Trophoblast cell (in vitro differentiated cells and primary cell): ENCODE measurements around the gene MCF2L.

Source experiments
- DNase-seq, 2 donors: peaks; one replicate each; pipeline ENCODE4 v3.0.0-alpha.2; 2016
- H2AFZ ChIP-seq: 2 replicates; pipeline ENCODE4 v1.6.1; 2013; ENCODE audit warnings: low read length, moderate library complexity, mild to moderate bottlenecking; ENCODE audit not compliant: insufficient read depth, poor library complexity
- H2AK5ac ChIP-seq: 2 replicates; pipeline ENCODE4 v1.6.1; 2013; ENCODE audit warnings: mild to moderate bottlenecking, low read length
- H2BK120ac ChIP-seq: 2 replicates; pipeline ENCODE4 v1.6.1; 2013; ENCODE audit warnings: low read length, mild to moderate bottlenecking, moderate library complexity; ENCODE audit not compliant: insufficient read depth, poor library complexity
- H2BK12ac ChIP-seq: 2 replicates; pipeline ENCODE4 v1.6.1; 2013; ENCODE audit warnings: mild to moderate bottlenecking, low read length, moderate library complexity
- H2BK5ac ChIP-seq: 2 replicates; pipeline ENCODE4 v1.6.1; 2013; ENCODE audit warnings: low read length, low read depth, moderate library complexity, mild to moderate bottlenecking; ENCODE audit not compliant: poor library complexity
- H3K14ac ChIP-seq: 2 replicates; pipeline ENCODE4 v1.6.1; 2013; ENCODE audit warnings: mild to moderate bottlenecking, low read length
- H3K18ac ChIP-seq: 2 replicates; pipeline ENCODE4 v1.6.1; 2013; ENCODE audit warnings: mild to moderate bottlenecking, low read length
- H3K23ac ChIP-seq: 2 replicates; pipeline ENCODE4 v1.6.1; 2013; ENCODE audit warnings: low read length
- H3K27ac ChIP-seq: 2 replicates; pipeline ENCODE4 v1.5.1; 2013; ENCODE audit warnings: low read depth, mild to moderate bottlenecking, inconsistent platforms, low read length, moderate library complexity
- H3K27me3 ChIP-seq: 2 replicates; pipeline ENCODE4 v1.6.1; 2013; ENCODE audit warnings: inconsistent platforms, mild to moderate bottlenecking, low read length, moderate library complexity; ENCODE audit not compliant: insufficient read depth
- H3K36me3 ChIP-seq, 2 experiments: 1 replicate in 1 of 2; 2 replicates in 1 of 2; pipeline ENCODE4 v1.6.1; 2013; ENCODE audit warnings: low read length in 2 of 2, mild to moderate bottlenecking in 2 of 2, moderate library complexity in 1 of 2; ENCODE audit not compliant: insufficient read depth in 2 of 2, control insufficient read depth in 1 of 2
- H3K4ac ChIP-seq: 2 replicates; pipeline ENCODE4 v1.6.1; 2013; ENCODE audit warnings: low read depth, mild to moderate bottlenecking, low read length, moderate library complexity
- H3K4me1 ChIP-seq, 2 experiments: 1 replicate in 1 of 2; 2 replicates in 1 of 2; pipeline ENCODE4 v1.6.1; 2013; ENCODE audit warnings: low read length in 2 of 2, mild to moderate bottlenecking in 2 of 2, moderate library complexity in 1 of 2; ENCODE audit not compliant: insufficient read depth in 2 of 2, control insufficient read depth in 1 of 2
- H3K4me2 ChIP-seq: 2 replicates; pipeline ENCODE4 v1.6.1; 2013; ENCODE audit warnings: inconsistent platforms, mild to moderate bottlenecking, low read length, moderate library complexity
- H3K4me3 ChIP-seq: 2 replicates; pipeline ENCODE4 v1.5.1; 2013; ENCODE audit warnings: mild to moderate bottlenecking, low read depth, low read length, inconsistent platforms
- H3K79me1 ChIP-seq: one replicate; pipeline ENCODE4 v1.6.1; 2013; ENCODE audit warnings: low read length
- H3K79me2 ChIP-seq: 2 replicates; pipeline ENCODE4 v1.6.1; 2013; ENCODE audit warnings: low read length, mild to moderate bottlenecking; ENCODE audit not compliant: control insufficient read depth, insufficient read depth, poor library complexity
- H3K9ac ChIP-seq: 2 replicates; pipeline ENCODE4 v1.6.1; 2013; ENCODE audit warnings: mild to moderate bottlenecking, low read length
- H3K9me3 ChIP-seq: 2 replicates; pipeline ENCODE4 v1.6.1; 2013; ENCODE audit warnings: low read depth, mild to moderate bottlenecking, control low read depth, inconsistent platforms, low read length; ENCODE audit not compliant: insufficient read depth
- H4K12ac ChIP-seq: 2 replicates; pipeline ENCODE4 v1.6.1; 2013; ENCODE audit warnings: low read depth, mild to moderate bottlenecking, low read length, moderate library complexity
- H4K8ac ChIP-seq: 2 replicates; pipeline ENCODE4 v1.6.1; 2013; ENCODE audit warnings: low read depth, mild to moderate bottlenecking, low read length, moderate library complexity
- H4K91ac ChIP-seq: one replicate; pipeline ENCODE4 v1.6.1; 2013; ENCODE audit warnings: low read depth, mild to moderate bottlenecking, low read length, moderate library complexity
- WGBS: extraction: QIAGEN DNeasy Blood & Tissue Kit; methylation state at CpG from one replicate; pipeline ENCODE4 v1.1.7; 2013; ENCODE audit warnings: missing lambda C conversion rate; ENCODE audit not compliant: insufficient read length, insufficient coverage; ENCODE audit errors: extremely low coverage; 5-methylcytosine and 5-hydroxymethylcytosine counted together

Gene MCF2L

GRCh38 chr13:112926993-112927392 lies 42.0 kb upstream of the MCF2L start:
- no CpG with 5 or more reads among the region's 5 CpGs for WGBS
- no peak overlapping the region for H2AFZ ChIP-seq
- H3K4ac ChIP-seq = no peak overlapping the region
- no peak overlapping the region for H4K91ac ChIP-seq
- H3K79me1 ChIP-seq = no peaks in the 10 kb centered on the region
- H2BK120ac ChIP-seq = no peak overlapping the region
- H2AK5ac ChIP-seq = no peak overlapping the region
- no peak overlapping the region for H3K27ac ChIP-seq
- H3K4me1 ChIP-seq = no peaks in the 10 kb centered on the region
- no peak overlapping the region for H3K14ac ChIP-seq
- no peak overlapping the region for H3K9ac ChIP-seq
- H3K27me3 ChIP-seq = no peaks in the 10 kb centered on the region
- no peak overlapping the region for H2BK12ac ChIP-seq
- no peak for DNase-seq
- no peaks in the 10 kb centered on the region for H3K36me3 ChIP-seq
- no peak overlapping the region for H4K8ac ChIP-seq
- no peak overlapping the region for H3K23ac ChIP-seq
- H2BK5ac ChIP-seq = no peak overlapping the region
- no peak overlapping the region for H4K12ac ChIP-seq
- no peak overlapping the region for H3K4me2 ChIP-seq
- no peaks in the 10 kb centered on the region for H3K79me2 ChIP-seq
- H3K4me3 ChIP-seq = no peak overlapping the region
- H3K9me3 ChIP-seq = peaks cover 7% of the 10 kb centered on the region
- no peak overlapping the region for H3K18ac ChIP-seq

GRCh38 chr13:112928020-112928971 lies 40.7 kb upstream of the MCF2L start:
- H3K27me3 ChIP-seq = no peaks in the 10 kb centered on the region
- no peak overlapping the region for H2BK120ac ChIP-seq
- H3K27ac ChIP-seq = no peak overlapping the region
- no peak overlapping the region for H3K9ac ChIP-seq
- H4K91ac ChIP-seq = no peak overlapping the region
- H3K79me1 ChIP-seq = no peaks in the 10 kb centered on the region
- no peak overlapping the region for H3K4ac ChIP-seq
- no peak overlapping the region for H2BK12ac ChIP-seq
- H3K36me3 ChIP-seq = no peaks in the 10 kb centered on the region
- no peaks in the 10 kb centered on the region for H3K4me1 ChIP-seq
- H3K23ac ChIP-seq = no peak overlapping the region
- no peak overlapping the region for H3K14ac ChIP-seq
- DNase-seq = no peak
- no CpG with 5 or more reads among the region's 21 CpGs for WGBS
- no peak overlapping the region for H2AK5ac ChIP-seq
- H3K4me3 ChIP-seq = no peak overlapping the region
- no peak overlapping the region for H2AFZ ChIP-seq
- no peak overlapping the region for H3K4me2 ChIP-seq
- no peaks in the 10 kb centered on the region for H3K79me2 ChIP-seq
- no peak overlapping the region for H4K12ac ChIP-seq
- H3K9me3 ChIP-seq = peaks cover 7% of the 10 kb centered on the region
- no peak overlapping the region for H3K18ac ChIP-seq
- no peak overlapping the region for H2BK5ac ChIP-seq
- H4K8ac ChIP-seq = no peak overlapping the region

- no peak overlapping the region for H4K8ac ChIP-seq
- H3K23ac ChIP-seq = no peak overlapping the region
- H3K4me3 ChIP-seq = no peak overlapping the region
- H3K14ac ChIP-seq = no peak overlapping the region
- no peak overlapping the region for H2AFZ ChIP-seq
- no peak overlapping the region for H4K91ac ChIP-seq
- H3K18ac ChIP-seq = no peak overlapping the region
- no peaks in the 10 kb centered on the region for H3K27me3 ChIP-seq
- H3K9me3 ChIP-seq = peaks cover 7% of the 10 kb centered on the region
- H3K4me2 ChIP-seq = no peak overlapping the region
- H2BK120ac ChIP-seq = no peak overlapping the region
- no peaks in the 10 kb centered on the region for H3K79me2 ChIP-seq
- no peak overlapping the region for H3K27ac ChIP-seq
- H3K79me1 ChIP-seq = no peaks in the 10 kb centered on the region
- H3K4me1 ChIP-seq = no peaks in the 10 kb centered on the region
- no peak overlapping the region for H2BK5ac ChIP-seq
- no peak overlapping the region for H3K9ac ChIP-seq
- DNase-seq = no peak
- H2BK12ac ChIP-seq = no peak overlapping the region
- no peak overlapping the region for H3K4ac ChIP-seq
- WGBS = no CpG with 5 or more reads among the region's 21 CpGs
- H2AK5ac ChIP-seq = no peak overlapping the region
- no peaks in the 10 kb centered on the region for H3K36me3 ChIP-seq
- H4K12ac ChIP-seq = no peak overlapping the region
Measured at GRCh38 chr13:112928972-112929782, 39.8 kb upstream of the MCF2L start.

DNA sequence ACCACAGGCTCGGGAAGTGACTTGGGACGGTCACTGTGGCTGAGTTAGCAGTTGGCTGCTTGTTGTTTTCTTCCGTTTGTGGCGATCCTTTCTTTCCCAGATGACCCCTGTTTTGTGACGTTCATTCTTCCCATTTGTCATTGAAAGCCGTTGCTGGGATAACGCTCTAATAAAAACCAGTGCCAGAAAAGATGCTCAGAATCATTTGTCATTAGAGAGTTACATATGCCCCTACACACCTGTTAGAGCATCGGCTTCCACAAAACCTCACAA lies 39.3 kb upstream of the MCF2L start:
- Histone ChIP-seq H3K9ac (no peak overlapping the region), H2BK12ac (no peak overlapping the region), H3K4me1 (no peaks in the 10 kb centered on the region), H2AFZ (no peak overlapping the region), H3K4ac (no peak overlapping the region), H3K4me3 (no peak overlapping the region), H3K18ac (no peak overlapping the region), H2BK5ac (no peak overlapping the region), H3K23ac (no peak overlapping the region), H3K36me3 (no peaks in the 10 kb centered on the region), H3K4me2 (no peak overlapping the region), H2AK5ac (no peak overlapping the region), H3K79me1 (no peaks in the 10 kb centered on the region), H3K27me3 (no peaks in the 10 kb centered on the region), H3K9me3 (peaks cover 7% of the 10 kb centered on the region), H4K12ac (no peak overlapping the region), H3K79me2 (no peaks in the 10 kb centered on the region), H4K91ac (no peak overlapping the region), H2BK120ac (no peak overlapping the region), H4K8ac (no peak overlapping the region), H3K27ac (no peak overlapping the region), H3K14ac (no peak overlapping the region)
- DNase-seq = no peak
- no CpG with 5 or more reads among the region's 8 CpGs for WGBS
